Osteoblast (primary cell): Measurements from ENCODE around the gene ELK4. TPM values are rescaled to one million over a fixed set of nuclear protein-coding genes. Genes with fewer than 3 reads are reported as not detected.

Source experiments
- DNase-seq: peaks from one replicate; pipeline ENCODE4 v3.0.0; 2011; ENCODE audit warnings: low spot score, mixed read lengths; ENCODE audit not compliant: insufficient read length; ENCODE audit errors: missing footprints
- H2AFZ ChIP-seq: 2 replicates; pipeline ENCODE4 v1.6.0; 2011; ENCODE audit warnings: mild to moderate bottlenecking, low read length
- H3K27ac ChIP-seq: 2 replicates; pipeline ENCODE4 v1.5.1; 2011; ENCODE audit warnings: mild to moderate bottlenecking, low read depth, low read length, moderate library complexity
- H3K27me3 ChIP-seq: 2 replicates; pipeline ENCODE4 v1.6.0; 2012; ENCODE audit warnings: mild to moderate bottlenecking, control low read depth, inconsistent platforms, low read length, moderate library complexity; ENCODE audit not compliant: insufficient read depth
- H3K36me3 ChIP-seq: 2 replicates; pipeline ENCODE4 v1.5.1; 2011; ENCODE audit warnings: mild to moderate bottlenecking, low read length, control low read depth, moderate library complexity; ENCODE audit not compliant: insufficient read depth
- H3K4me1 ChIP-seq: 2 replicates; pipeline ENCODE4 v1.5.1; 2011; ENCODE audit warnings: mild to moderate bottlenecking, low read length, control low read depth, moderate library complexity; ENCODE audit not compliant: insufficient read depth
- H3K4me2 ChIP-seq: 2 replicates; pipeline ENCODE4 v1.6.0; 2011; ENCODE audit warnings: mild to moderate bottlenecking, low read length; ENCODE audit not compliant: insufficient read depth
- H3K4me3 ChIP-seq: fragments of 200-600 bp; sonication (generic); 3 replicates; pipeline ENCODE4 v1.5.1; 2012; ENCODE audit warnings: mild to moderate bottlenecking, low read length, inconsistent platforms; ENCODE audit not compliant: insufficient read depth
- H3K79me2 ChIP-seq: 2 replicates; pipeline ENCODE4 v1.6.0; 2012; ENCODE audit warnings: mild to moderate bottlenecking, low read length, control low read depth, inconsistent platforms; ENCODE audit not compliant: insufficient read depth
- H3K9me3 ChIP-seq: 2 replicates; pipeline ENCODE4 v1.5.1; 2011; ENCODE audit warnings: low read depth, low read length, control low read depth
- H4K20me1 ChIP-seq: 2 replicates; pipeline ENCODE4 v1.6.0; 2012; ENCODE audit warnings: mild to moderate bottlenecking, low read length, control low read depth; ENCODE audit not compliant: insufficient read depth
- total RNA-seq: library from RNA; depleted of rRNA; stranded (reverse); fragments of >200 nt; gene quantifications from 2 replicates; pipeline ENCODE4 v1.2.3, GENCODE V29; 2012
- TF ChIP-seq, protein P1 (sequence below): IDR thresholded peaks from 2 replicates; pipeline ENCODE4 v1.5.1; 2011; ENCODE audit warnings: mild to moderate bottlenecking, low read depth, low read length, moderate library complexity; ENCODE audit errors: extremely low read depth

The ELK4 gene
- total RNA-seq, 1 donor, result 27.1 TPM

DNA sequence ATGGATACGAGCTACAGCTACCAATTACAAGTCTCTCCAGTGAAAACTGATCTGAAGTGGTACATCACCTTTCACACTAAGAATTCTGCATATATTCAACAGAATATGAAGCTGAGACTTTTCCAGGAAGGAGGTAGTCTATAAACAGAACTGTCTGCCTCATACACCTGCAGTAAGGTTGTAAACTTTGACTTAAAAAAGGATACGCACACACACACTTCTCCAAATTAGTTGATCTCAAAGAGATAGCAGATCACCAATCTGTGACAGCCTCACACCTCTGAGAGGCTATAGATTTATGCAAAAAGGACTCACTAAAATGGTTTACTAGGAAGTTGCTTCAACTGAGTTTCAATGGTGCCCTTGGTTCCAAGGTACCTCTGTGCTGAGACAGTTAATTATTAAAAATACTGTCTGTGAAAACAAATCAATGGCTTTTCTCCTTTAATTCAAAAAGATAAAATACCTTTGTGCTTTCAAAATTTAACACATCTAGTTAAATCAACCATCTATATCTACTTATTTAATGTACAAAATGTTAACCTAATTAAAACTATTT, 17.9 kb downstream of the ELK4 start:
- Histone ChIP-seq H3K79me2 (peaks cover 19% of the 10 kb centered on the region), H3K4me3 (no peak overlapping the region), H4K20me1 (peaks cover 6% of the 10 kb centered on the region), H2AFZ (no peak overlapping the region), H3K27me3 (no peaks in the 10 kb centered on the region), H3K27ac (no peak overlapping the region), H3K36me3 (peaks cover 60% of the 10 kb centered on the region), H3K4me2 (no peak overlapping the region), H3K4me1 (peaks cover 8% of the 10 kb centered on the region), H3K9me3 (no peaks in the 10 kb centered on the region)
- no peak for DNase-seq
- TF ChIP-seq, protein P1, sequence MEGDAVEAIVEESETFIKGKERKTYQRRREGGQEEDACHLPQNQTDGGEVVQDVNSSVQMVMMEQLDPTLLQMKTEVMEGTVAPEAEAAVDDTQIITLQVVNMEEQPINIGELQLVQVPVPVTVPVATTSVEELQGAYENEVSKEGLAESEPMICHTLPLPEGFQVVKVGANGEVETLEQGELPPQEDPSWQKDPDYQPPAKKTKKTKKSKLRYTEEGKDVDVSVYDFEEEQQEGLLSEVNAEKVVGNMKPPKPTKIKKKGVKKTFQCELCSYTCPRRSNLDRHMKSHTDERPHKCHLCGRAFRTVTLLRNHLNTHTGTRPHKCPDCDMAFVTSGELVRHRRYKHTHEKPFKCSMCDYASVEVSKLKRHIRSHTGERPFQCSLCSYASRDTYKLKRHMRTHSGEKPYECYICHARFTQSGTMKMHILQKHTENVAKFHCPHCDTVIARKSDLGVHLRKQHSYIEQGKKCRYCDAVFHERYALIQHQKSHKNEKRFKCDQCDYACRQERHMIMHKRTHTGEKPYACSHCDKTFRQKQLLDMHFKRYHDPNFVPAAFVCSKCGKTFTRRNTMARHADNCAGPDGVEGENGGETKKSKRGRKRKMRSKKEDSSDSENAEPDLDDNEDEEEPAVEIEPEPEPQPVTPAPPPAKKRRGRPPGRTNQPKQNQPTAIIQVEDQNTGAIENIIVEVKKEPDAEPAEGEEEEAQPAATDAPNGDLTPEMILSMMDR, result no peak

DNA sequence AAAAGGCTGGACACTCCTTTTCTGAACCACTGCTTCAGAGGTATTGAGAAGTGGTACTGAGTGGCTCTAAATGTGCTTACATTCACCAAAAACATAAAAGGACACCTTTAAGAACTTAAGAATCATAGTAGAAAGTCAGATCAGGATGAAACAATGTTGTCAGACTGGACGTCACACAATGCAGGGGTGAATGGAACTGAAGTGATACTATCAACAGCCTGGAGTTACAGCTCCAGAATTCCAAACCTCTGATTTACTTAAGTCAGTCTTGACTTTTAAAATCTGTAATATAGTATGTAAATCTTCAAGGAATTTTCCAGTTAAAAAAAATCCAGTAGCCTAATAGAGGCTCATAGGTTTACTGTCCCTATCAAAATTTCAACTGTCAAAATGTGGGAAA, 19.3 kb downstream of the ELK4 start:
- Histone ChIP-seq H3K79me2 (peaks cover 19% of the 10 kb centered on the region), H3K36me3 (peaks cover 47% of the 10 kb centered on the region), H3K4me3 (no peak overlapping the region), H3K4me1 (peaks cover 8% of the 10 kb centered on the region), H3K9me3 (no peaks in the 10 kb centered on the region), H4K20me1 (peaks cover 6% of the 10 kb centered on the region), H3K27ac (no peak overlapping the region), H2AFZ (no peak overlapping the region), H3K4me2 (no peak overlapping the region), H3K27me3 (no peaks in the 10 kb centered on the region)
- no peak for DNase-seq
- TF ChIP-seq, protein P1, result no peak

DNA sequence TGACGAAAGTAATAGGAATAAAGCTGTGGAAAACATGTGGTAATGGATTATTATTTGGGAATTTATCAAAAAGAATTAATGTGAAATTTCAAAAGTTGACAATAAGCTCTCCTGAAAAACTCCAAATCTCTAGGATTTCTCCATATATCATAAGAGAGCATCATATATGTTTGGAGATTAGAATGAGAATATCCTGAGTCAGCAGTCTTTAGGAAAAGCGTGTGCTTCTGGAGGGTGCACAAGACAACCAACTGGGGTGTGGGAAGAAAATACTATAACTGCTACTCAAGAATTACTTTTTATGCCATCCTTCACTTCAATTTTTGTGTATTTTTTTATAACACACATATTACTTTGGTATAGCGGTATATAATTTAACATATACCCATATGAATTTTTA, 19.7 kb downstream of the ELK4 start:
- peaks cover 44% of the 10 kb centered on the region for H3K36me3 ChIP-seq

DNA sequence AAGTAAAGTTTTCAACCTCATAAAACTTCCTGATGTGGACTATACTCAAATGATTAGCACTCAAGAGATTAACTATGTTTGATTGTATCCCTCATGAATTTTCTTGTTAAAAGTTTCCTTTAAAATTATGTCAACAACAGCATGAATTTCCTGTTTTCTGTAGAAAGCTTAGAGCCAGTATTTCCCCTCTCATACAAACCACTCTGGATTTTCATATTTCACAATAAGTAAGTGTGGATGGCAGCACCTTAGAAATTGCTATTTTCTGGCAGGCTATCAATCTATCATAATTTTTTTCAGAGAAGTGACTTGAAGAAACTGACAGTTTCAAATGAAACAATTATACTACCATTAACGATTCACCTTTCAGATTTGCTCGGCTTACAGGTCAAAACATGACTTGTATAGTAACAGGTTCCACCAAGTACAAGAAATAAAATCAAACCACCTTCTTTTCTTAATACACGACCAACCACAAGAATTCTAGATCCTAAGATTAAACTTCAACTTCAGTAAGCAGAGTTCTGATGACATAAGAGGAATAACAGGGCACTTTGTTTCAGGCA, 20.8 kb downstream of the ELK4 start:
- peaks cover 3% of the 10 kb centered on the region for H4K20me1 ChIP-seq
- H3K4me3 ChIP-seq, result no peak overlapping the region
- H3K27ac ChIP-seq, result no peak overlapping the region
- peaks cover 19% of the 10 kb centered on the region for H3K79me2 ChIP-seq
- no peaks in the 10 kb centered on the region for H3K27me3 ChIP-seq
- peaks cover 32% of the 10 kb centered on the region for H3K36me3 ChIP-seq
- TF ChIP-seq, protein P1, result no peak
- no peak overlapping the region for H3K4me2 ChIP-seq
- no peak overlapping the region for H2AFZ ChIP-seq
- no peak for DNase-seq
- no peaks in the 10 kb centered on the region for H3K9me3 ChIP-seq
- peaks cover 8% of the 10 kb centered on the region for H3K4me1 ChIP-seq

More for the DNA sequence above, 19.7 kb downstream of the ELK4 start:
- Histone ChIP-seq H4K20me1 (peaks cover 6% of the 10 kb centered on the region), H3K4me1 (peaks cover 8% of the 10 kb centered on the region), H3K4me2 (no peak overlapping the region), H3K79me2 (peaks cover 19% of the 10 kb centered on the region), H2AFZ (no peak overlapping the region), H3K4me3 (no peak overlapping the region), H3K9me3 (no peaks in the 10 kb centered on the region), H3K27ac (no peak overlapping the region), H3K27me3 (no peaks in the 10 kb centered on the region)
- TF ChIP-seq, protein P1, result no peak
- DNase-seq, result no peak
